Chondrocyte (in vitro differentiated cells): Measurements from ENCODE around the gene PPP1R37. TPM values are rescaled to one million over a fixed set of nuclear protein-coding genes. Genes with fewer than 3 reads are reported as not detected.

Source experiments
- DNase-seq: peaks from one replicate; pipeline ENCODE4 v3.0.0; 2021; ENCODE audit warnings: mixed read lengths, low spot score
- H3K27ac Mint-ChIP-seq: one replicate; pipeline ENCODE4 v1.8.0; 2021; ENCODE audit warnings: mild to moderate bottlenecking, moderate library complexity, mixed read lengths; ENCODE audit not compliant: unreplicated experiment
- H3K27me3 Mint-ChIP-seq: 2 replicates; pipeline ENCODE4 v1.8.0; 2021; ENCODE audit warnings: low read depth, mixed read lengths
- H3K36me3 Mint-ChIP-seq: 2 replicates; pipeline ENCODE4 v1.8.0; 2021; ENCODE audit warnings: low read depth, mixed read lengths
- H3K4me1 Mint-ChIP-seq: 2 replicates; pipeline ENCODE4 v1.8.0; 2021; ENCODE audit warnings: low read depth, mild to moderate bottlenecking, mixed read lengths
- H3K4me3 Mint-ChIP-seq: one replicate; pipeline ENCODE4 v1.8.0; 2021; ENCODE audit warnings: mild to moderate bottlenecking, moderate library complexity, mixed read lengths; ENCODE audit not compliant: unreplicated experiment
- H3K9me3 Mint-ChIP-seq: 2 replicates; pipeline ENCODE4 v1.8.0; 2021; ENCODE audit warnings: low read depth, mixed read lengths
- CTCF ChIP-seq: fragments of 200-600 bp; sonication (generic); IDR thresholded peaks from 2 replicates; pipeline ENCODE4 v1.5.0; 2021; ENCODE audit warnings: antibody characterized with exemption, mild to moderate bottlenecking, moderate library complexity
- total RNA-seq: library from RNA; stranded (reverse); gene quantifications from 3 replicates; pipeline ENCODE4 v1.2.1, GENCODE V29; 2021

PPP1R37 gene
- total RNA-seq, 1 donor from 2014 or later, result 30.2 TPM

GRCh38 chr19:45123440-45123850 lies 30.5 kb downstream of the PPP1R37 start:
- Mint-ChIP-seq H3K27me3 (no peaks in the 10 kb centered on the region), H3K9me3 (no peaks in the 10 kb centered on the region), H3K36me3 (no peaks in the 10 kb centered on the region), H3K4me1 (peaks cover 7% of the 10 kb centered on the region), H3K4me3 (no peak overlapping the region), H3K27ac (no peak overlapping the region)
- DNase-seq, result no peak
- no peak for TF ChIP-seq CTCF

- Mint-ChIP-seq H3K27me3 (no peaks in the 10 kb centered on the region), H3K27ac (peak overlapping the region; percentile 17), H3K4me3 (no peak overlapping the region), H3K9me3 (no peaks in the 10 kb centered on the region), H3K36me3 (no peaks in the 10 kb centered on the region), H3K4me1 (peaks cover 3% of the 10 kb centered on the region)
- DNase-seq, result no peak
- no peak for TF ChIP-seq CTCF
These were observed 31.0 kb downstream of the PPP1R37 start for GRCh38 chr19:45124021-45124420.

GRCh38 chr19:45125360-45125759 lies 32.4 kb downstream of the PPP1R37 start:
- no peak for DNase-seq
- no peaks in the 10 kb centered on the region for H3K9me3 Mint-ChIP-seq
- no peak overlapping the region for H3K4me3 Mint-ChIP-seq
- peaks cover 6% of the 10 kb centered on the region for H3K4me1 Mint-ChIP-seq
- H3K36me3 Mint-ChIP-seq, result no peaks in the 10 kb centered on the region
- TF ChIP-seq CTCF, result no peak
- no peak overlapping the region for H3K27ac Mint-ChIP-seq
- H3K27me3 Mint-ChIP-seq, result no peaks in the 10 kb centered on the region

- Mint-ChIP-seq H3K36me3 (no peaks in the 10 kb centered on the region), H3K4me1 (peaks cover 11% of the 10 kb centered on the region), H3K27me3 (no peaks in the 10 kb centered on the region), H3K4me3 (no peak overlapping the region), H3K9me3 (no peaks in the 10 kb centered on the region), H3K27ac (no peak overlapping the region)
- peak; percentile 80 for TF ChIP-seq CTCF
- no peak for DNase-seq
These were observed 33.1 kb downstream of the PPP1R37 start for GRCh38 chr19:45125975-45126493.

- H3K36me3 Mint-ChIP-seq, result no peaks in the 10 kb centered on the region
- DNase-seq, result no peak
- H3K4me3 Mint-ChIP-seq, result no peak overlapping the region
- no peak overlapping the region for H3K27ac Mint-ChIP-seq
- TF ChIP-seq CTCF, result no peak
- H3K4me1 Mint-ChIP-seq, result peaks cover 11% of the 10 kb centered on the region
- H3K9me3 Mint-ChIP-seq, result no peaks in the 10 kb centered on the region
- H3K27me3 Mint-ChIP-seq, result no peaks in the 10 kb centered on the region
These were observed 33.7 kb downstream of the PPP1R37 start for GRCh38 chr19:45126654-45127053.
